CD4-positive, alpha-beta T cell treated with Interleukin-21 for 1 hour (primary cell): ENCODE measurements around the gene TTC29.
"Not testable (repeated sequence)": the region's sequence is repeated elsewhere in the genome, so short reads cannot be mapped to it uniquely, and the experiment has no call there.

Experiments used
- DNase-seq: peaks from one replicate; pipeline ENCODE4 v3.0.0-alpha.2; 2020

TTC29 gene

DNA sequence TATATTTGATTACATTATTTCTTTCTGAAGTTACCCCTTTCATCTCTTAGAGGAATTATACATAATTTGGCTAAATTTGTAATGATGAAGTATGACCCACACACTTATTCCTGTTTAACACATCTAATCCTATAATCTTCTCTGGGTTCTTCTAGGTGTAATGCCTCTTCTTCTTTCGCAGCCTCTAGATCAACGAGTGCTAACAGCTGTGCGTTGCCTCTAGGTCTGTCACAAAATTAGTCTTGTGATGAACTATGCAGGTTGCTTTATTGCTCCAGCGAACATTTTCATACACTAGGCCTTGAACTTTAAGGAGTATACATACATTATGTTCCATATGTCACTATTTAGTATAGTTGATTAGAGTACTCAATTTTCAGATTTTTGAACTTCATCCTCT lies 89.9 kb downstream of the TTC29 start:
- no peak for DNase-seq

GRCh38 chr4:146852360-146852759 lies 93.3 kb downstream of the TTC29 start:
- no peak for DNase-seq

DNA sequence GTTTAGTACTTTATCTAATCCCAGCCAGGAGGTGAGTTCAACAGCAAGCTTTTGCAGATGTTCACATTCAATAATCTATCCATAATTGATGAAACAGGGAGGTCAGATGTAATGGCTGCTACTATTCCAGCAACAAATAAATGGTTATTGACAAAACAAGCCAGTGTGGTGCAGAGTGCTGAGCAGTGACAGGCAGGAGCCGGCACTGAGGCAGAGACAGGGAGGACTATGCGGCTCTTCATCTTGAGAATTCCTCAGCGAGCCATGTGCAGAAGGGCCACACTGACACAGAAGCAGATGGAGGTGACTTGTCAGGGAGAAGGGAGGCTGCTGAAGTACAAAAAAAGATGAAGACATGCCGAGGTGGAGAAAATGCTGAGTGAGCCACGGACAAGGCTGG lies 98.3 kb downstream of the TTC29 start:
- no peak for DNase-seq

GRCh38 chr4:146846882-146847281 lies 98.8 kb downstream of the TTC29 start:
- DNase-seq: no peak

- DNase-seq: no peak
Observed at GRCh38 chr4:146844761-146845160, 100.9 kb downstream of the TTC29 start.

DNA sequence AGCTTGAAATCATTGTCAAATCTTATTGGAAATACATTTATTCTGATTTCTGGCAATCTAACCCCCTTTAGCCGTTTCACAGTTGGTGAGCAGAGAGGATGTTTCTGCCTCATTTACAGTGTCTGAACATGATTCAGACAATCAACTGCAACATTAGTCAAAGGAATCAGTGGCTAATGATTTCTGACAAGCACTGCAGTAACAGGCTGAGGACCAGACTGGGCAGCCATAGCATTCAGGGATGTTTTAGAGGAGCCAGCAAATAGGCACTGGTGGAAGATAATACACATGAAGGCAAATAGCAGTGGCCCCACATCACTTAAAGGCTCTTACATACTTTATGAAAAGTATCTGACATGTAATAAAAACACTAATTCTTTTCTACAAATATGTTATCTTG lies 102.8 kb downstream of the TTC29 start:
- no peak for DNase-seq

- no peak for DNase-seq
Observed at GRCh38 chr4:146840731-146841130, 104.9 kb downstream of the TTC29 start.

DNA sequence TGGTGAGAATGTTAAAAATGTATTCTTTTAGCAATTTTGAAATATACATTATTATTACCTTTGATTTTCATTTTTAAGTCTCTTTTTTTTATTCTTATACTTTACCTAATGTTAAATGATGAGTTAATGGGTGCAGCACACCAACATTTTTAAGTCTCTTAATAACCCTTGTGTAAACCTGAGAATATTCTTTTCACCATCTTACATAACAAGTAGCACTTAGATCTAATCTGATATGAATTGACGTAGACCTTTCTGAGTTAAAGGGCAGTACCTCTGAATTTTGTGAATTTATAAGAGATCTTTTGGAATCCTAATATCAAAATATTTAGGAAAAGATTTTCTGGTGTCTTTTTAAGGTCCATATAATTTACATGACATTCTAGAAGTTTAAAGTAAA lies 110.6 kb downstream of the TTC29 start:
- no peak for DNase-seq

GRCh38 chr4:146834263-146835034 lies 111.2 kb downstream of the TTC29 start:
- no peak for DNase-seq

- no peak for DNase-seq
Observed at GRCh38 chr4:146833530-146833929, 112.1 kb downstream of the TTC29 start.

DNA sequence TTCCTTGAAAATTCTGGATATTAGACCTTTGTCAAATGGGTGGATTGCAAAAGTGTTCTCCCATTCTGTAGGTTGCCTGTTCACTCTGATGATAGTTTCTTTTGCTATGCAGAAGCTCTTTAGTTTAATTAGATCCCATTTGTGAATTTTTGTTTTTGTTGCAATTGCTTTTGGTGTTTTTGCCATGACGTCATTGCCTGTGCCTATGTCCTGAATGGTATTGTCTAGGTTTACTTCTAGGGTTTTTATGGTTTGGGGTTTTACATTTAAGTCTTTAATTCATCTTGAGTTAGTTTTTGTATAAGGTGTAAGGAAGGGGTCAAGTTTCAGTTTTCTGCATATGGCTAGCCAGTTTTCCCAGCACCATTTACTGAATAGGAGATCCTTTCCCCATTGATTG lies 122.7 kb downstream of the TTC29 start:
- DNase-seq: not testable (repeated sequence)

DNA sequence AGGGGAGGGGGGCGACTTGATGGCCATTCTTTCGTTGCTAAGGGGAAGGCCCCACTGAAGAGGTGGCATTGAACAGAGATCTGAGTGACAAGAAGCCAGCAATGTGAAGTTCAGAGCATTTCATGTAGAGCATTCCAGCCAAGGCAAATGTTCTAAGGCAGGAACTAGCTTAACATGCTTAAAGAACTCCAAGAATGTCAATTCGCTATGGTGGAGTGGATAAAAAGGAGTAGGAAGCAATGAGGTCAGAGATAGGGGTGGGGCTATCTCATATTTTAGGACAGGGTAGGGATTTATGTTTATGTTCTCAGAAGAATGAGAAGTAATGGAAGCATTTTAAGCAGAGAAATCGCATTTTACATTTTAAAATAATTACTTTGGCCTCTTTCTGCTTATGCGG lies 130.9 kb downstream of the TTC29 start:
- no peak for DNase-seq

- DNase-seq: no peak
Observed at GRCh38 chr4:146795711-146796110, 150.0 kb downstream of the TTC29 start.

DNA sequence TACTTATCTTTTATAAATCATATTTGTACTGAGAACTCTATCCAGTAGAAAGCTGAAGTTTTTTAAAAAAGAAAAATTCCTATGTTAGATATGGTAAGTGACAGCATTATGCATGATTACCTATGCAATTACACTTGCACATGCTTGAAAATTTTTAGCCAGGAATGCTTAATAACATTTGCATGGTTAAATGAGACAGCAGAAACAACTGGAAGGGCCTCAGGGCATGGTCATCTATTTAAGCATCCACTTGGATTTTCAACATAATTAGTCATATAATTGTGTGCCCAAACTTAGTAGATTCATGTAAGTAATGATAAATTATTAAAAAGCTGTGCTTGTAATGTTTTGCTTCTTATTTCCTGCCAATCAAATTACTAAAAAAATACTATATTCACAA lies 151.9 kb downstream of the TTC29 start:
- no peak for DNase-seq

- no peak for DNase-seq
Observed at GRCh38 chr4:146791439-146791838, 154.2 kb downstream of the TTC29 start.

DNA sequence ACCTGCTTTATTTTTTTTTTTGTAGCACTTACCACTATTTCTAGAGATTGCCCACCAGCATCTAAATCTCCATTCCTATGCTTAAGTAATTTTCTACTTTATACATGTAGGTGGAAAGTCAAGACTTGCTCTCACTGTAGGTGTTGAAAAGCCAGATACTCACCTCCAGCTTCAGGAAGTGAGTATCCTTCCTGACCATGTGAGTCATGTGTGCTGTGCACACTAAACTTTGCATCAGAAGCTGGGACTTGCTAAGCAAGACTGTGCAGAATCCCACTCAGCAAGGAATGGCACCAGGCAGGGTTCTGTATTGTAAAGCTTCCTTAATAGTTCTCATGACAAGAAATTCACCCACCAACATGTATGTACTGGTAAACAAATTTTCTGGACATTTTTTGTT lies 155.1 kb downstream of the TTC29 start:
- no peak for DNase-seq

GRCh38 chr4:146787731-146788130 lies 157.9 kb downstream of the TTC29 start:
- DNase-seq: no peak

- DNase-seq: no peak
Observed at GRCh38 chr4:146776691-146777090, 169.0 kb downstream of the TTC29 start.

GRCh38 chr4:146763560-146763959 lies 182.1 kb downstream of the TTC29 start:
- no peak for DNase-seq

GRCh38 chr4:146762016-146762415 lies 183.6 kb downstream of the TTC29 start:
- no peak for DNase-seq

GRCh38 chr4:146742416-146742815 lies 203.2 kb downstream of the TTC29 start:
- no peak for DNase-seq

DNA sequence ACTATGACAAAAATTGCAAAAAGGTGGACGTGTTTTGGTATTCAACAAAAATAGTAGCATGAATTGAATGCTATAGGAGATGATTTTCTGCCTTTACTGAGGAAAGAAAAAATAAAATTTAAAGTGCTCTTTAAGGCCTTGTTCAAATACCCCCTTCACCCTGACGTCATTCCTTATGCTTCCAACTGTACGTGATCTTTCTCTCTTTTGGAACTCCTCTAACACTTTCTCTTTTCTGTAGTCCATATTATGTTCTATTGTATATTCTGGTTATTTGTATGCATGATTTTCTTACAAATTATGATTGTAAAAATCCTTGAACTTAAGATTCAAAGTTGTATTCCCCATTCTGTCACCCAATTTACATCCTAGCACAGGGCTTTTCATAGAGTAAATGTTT lies 206.5 kb downstream of the TTC29 start:
- no peak for DNase-seq

DNA sequence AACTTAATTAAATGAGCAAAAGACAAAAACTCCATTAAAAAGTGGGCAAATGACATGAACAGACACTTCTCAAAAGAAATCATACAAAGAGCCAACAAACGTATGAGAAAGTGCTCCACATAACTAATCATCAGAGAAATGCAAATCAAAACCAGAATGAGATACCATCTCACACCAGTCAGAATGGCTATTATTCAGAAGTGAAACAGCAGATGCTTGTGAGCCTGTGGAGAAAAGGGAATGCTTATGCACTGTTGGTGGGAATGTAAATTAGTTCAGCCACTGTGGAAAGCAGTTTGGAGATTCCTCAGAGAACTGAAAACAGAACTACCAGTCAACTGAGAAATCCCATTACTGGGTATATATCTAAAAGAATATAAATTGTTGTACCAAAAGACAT lies 222.1 kb downstream of the TTC29 start:
- DNase-seq: not testable (repeated sequence)

DNA sequence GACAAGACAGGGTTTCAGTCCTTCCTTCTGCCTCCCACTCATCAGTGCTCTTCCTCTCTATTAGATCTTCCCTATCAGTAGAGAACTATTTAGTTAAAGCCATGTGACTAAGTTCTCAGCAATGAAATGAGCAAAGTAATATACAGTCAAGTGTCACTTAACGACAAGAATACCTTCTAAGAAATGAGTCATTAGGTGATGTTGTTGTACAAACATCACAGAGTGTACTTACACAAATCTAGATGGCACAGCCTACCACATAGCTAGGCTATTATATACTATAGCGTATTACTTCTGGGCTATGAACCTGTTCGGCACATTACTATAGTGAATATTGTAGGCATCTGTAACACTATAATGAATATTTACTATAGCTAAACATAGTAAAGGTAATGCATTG lies 235.7 kb downstream of the TTC29 start:
- DNase-seq: no peak

DNA sequence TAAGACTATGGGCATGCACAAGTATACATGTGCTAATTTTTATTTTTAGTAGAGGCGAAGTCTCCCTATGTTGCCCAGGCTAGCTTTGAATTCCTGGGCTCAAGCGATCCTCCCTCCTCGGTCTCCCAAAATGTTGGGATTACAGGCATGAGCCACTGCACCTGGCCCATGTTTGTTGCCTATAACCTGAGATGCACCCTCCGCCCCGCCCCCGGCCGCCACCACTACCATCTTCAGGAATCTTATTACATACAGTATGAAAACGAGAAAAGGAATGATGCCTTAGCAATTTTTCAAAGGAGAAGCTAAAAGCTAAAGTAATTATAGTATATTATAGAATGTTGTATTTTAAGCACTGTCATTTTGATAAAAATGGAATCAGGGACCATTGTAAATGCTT lies 245.8 kb downstream of the TTC29 start:
- no peak for DNase-seq
